Suppressor macrophage treated with lipopolysaccharide for 1 hour (primary cell): Measurements from ENCODE around the gene RAB25.
"Not testable (repeated sequence)": the region's sequence is repeated elsewhere in the genome, so short reads cannot be mapped to it uniquely, and the experiment has no call there.

Source experiments
- DNase-seq, 3 donors: peaks; one replicate each; pipeline ENCODE4 v3.0.0-alpha.2; 2020 to 2022

The RAB25 gene

GRCh38 chr1:156060937-156061636, at the start of gene RAB25:
RAB25 (plus strand) TSS chr1:156061160; CDS start chr1:156061401, 241 bp downstream.
- DNase-seq = no peak

DNA sequence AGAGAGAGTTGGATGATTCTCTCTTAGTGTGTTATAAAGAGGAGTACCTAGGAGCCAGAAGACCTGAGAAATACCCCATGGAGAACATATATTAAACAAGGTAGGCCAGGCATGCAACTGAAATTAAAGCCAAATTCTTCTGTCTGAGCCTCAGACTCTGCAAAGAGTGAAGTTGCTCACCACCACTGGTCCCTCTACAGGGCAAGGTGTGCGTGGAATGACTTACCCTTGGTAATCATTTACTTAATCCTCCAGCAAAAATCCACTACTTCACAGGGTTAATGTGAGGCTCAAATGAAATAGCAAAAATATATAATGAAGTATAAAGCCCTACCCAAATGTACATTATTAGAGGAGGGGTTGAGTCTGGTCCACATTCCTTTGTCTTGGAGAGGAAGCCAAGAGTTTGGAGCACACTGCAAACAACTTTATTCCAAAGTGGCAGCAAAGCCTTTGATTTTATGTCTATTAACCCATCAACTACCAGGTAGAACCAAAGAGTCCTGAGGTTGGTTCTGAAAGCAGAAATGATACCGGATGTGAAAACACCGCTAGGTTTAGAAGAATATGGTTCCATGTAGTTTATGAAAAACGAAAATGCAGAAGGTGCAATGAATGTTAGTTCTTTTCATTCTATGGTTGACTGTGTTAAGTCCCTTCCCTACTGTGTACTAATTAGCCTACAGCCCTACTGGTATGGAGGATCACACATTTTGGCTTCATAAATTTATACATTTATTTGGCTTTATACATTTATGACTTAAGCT, 48.7 kb upstream of the RAB25 start:
- no peak for DNase-seq

GRCh38 chr1:156014829-156015228, 46.1 kb upstream of the RAB25 start:
- DNase-seq = no peak

DNA sequence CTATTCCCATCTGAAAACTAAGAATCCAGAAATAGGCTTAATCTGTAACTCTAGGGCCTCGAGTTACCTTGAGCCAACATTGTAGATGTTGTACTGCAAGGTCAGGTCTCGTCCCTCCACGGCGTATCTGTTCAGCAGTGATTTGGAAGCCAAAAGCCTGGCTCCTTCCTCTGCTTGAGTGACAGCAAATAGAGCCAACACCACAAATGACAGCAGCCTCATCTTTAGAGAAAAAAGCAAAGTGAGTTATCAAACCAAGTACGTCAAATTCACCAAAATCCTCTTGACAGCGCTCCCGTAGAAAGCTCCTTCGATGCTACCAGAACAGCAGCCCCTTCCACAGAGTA, 41.0 kb upstream of the RAB25 start:
- no peak for DNase-seq

DNA sequence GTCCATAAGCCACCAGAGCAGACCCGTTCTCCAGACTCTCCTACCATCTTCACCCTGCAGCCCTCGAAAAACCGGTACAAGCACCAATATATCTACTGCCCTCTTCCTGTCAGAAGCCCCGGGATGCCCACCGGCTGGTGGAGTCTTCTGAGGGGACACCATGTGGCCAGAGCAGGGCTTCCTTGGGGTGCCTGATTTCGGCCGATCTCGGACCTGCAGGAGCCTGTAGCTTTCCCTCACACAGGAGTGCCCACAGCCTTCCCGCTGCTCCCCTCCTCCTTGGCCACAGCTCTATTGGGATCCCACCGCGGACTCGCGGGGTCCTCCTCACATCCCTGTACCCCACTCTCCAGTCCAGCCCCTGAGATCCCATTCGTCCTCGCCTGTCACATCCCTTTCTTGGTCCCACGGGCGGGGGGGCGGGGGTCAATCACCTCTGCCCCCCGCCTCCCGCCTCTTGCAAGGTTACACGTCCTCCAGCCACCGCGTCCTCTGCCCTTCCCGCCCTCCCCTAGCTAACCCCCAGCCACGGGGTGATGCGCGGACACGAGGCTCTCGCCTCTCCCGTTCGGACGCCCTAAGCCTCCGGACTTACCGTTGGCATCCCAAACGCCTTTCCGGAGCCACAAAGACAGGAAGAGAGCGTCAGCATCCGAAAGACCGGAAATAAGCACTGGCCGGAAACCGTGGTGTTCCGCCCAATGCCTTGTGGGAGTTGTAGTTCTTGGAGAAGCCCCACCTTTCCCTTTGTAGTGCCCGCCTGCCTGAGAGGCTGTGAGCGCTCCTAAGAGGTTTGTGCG, 40.5 kb upstream of the RAB25 start, which contains the start of gene SSR2:
TSS of gene SSR2 (minus strand) at position 659 of the 800 bp plus-strand sequence. CDS start 784 bp downstream, outside the sequence.
- peak; percentile 92 to 94 (median 93) for DNase-seq

DNA sequence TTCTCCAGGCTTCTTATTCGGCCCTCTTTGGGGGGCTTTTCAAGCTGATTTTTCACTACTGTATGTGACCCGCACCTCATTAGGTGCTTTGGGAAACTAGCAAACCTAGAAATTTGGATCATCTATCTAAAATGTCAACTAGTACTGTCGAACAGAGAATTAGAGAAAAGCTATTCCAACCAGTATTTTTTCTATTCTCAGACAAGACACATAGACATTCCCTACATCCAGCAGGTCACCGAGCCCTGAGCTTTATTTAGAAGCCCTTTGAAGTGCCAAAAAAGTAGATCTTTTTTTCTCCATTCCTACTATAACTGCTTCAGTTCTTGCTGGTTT, 39.9 kb upstream of the RAB25 start:
- DNase-seq = no peak

DNA sequence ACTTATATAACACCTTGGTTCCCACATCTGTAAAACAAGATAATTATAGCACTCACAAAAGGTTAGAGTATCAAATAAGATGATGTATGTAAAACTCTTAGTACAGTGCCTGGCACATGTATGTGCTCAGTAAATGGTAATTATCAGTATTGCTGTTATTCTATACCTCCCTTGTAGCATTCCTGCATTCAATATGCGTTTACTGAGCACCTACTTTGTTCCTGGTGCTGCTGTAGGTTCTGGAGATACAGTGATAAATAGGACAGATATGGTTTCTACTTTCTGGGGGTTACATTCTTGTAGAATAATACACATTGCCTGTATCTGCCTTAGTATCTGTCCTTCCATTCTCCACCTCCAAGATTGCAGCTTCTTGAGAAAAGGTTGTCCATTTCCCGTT, 39.0 kb upstream of the RAB25 start:
- no peak for DNase-seq

DNA sequence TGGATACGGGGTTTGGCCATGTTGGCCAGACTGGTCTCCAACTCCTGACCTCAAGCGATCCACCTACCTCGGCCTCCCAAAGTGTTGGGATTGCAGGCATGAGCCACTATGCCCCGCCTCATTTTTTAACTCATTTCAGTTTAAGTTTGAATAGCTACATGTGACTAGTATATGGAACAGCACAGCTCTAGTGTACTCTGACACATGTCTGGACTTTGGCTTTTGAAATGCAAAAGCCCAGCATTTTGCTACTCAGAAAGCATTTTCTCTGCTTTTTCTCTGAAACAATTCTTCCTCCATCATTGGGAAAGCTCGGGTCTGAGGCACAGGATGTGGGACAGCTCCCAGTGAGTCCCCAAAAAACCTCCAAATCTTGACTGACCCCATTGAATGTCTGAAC, 36.2 kb upstream of the RAB25 start:
- no peak for DNase-seq

DNA sequence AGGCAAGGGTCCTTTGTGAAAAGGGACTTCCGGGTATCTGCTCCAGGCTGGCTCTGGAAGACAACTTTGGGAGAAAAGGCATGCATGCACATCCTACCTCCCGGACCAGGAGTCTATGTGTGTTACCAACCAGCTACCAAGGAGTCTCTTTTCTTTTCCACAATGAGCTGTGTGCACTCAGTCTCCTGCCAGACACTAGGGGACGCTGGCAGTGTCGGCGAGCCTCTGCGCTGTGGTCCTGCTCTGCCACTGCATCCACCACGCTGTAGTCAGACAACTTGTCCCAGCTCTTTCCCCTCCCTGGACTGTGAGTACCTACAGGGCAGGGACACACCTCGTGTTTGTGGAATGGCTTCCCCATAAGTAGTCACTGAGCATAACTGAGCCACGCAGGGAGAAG, 35.1 kb upstream of the RAB25 start:
- DNase-seq = peak; percentile 55 to 72 (median 57)

GRCh38 chr1:156026588-156026987, 34.4 kb upstream of the RAB25 start:
- DNase-seq = no peak

GRCh38 chr1:156033011-156033410, 27.9 kb upstream of the RAB25 start:
- DNase-seq = peak in 1 of 3 donors; percentile 6

DNA sequence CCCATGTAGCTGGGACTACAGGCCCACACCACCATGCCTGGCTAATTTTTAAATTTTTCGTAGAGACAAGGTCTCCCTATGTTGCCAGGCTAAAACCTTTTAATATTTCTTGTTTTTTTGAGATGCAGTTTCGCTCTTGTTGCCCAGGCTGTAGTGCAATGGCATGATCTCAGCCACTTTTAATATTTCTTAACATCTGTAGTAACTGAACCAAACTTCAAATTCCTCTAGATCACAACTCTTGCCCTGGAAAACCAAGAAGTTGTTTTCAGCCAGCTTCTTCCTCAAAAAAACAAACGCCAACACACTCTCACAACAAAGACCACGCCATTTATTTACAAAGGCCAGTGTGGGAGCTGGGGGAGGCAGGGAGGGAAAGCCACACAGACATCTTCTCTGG, 26.0 kb upstream of the RAB25 start:
- DNase-seq = not testable (repeated sequence)

- DNase-seq = no peak
Observed at GRCh38 chr1:156042828-156043227, 18.1 kb upstream of the RAB25 start.

- DNase-seq = no peak
Observed at GRCh38 chr1:156045076-156045475, 15.9 kb upstream of the RAB25 start.

GRCh38 chr1:156048663-156049258, 12.2 kb upstream of the RAB25 start:
- DNase-seq = no peak

DNA sequence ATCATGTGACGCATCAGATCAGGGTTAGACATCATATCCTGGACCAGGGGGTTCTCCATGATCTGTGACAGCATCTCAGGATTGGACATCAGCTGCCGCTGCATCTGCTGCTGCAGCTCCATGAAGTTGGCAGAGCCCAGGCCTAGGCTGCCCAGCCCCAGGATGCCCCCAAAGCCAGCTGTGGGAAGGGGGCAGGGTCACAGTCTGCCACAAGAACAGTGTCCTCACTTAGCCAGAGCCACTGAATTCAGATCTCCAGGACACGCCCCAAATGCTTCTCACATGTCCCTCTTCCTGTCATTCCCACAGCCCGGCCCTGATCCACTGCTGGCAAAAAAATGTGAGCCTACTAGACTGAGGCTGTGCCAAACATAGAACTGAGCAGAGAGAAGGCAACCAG, 10.6 kb upstream of the RAB25 start:
- DNase-seq = no peak

DNA sequence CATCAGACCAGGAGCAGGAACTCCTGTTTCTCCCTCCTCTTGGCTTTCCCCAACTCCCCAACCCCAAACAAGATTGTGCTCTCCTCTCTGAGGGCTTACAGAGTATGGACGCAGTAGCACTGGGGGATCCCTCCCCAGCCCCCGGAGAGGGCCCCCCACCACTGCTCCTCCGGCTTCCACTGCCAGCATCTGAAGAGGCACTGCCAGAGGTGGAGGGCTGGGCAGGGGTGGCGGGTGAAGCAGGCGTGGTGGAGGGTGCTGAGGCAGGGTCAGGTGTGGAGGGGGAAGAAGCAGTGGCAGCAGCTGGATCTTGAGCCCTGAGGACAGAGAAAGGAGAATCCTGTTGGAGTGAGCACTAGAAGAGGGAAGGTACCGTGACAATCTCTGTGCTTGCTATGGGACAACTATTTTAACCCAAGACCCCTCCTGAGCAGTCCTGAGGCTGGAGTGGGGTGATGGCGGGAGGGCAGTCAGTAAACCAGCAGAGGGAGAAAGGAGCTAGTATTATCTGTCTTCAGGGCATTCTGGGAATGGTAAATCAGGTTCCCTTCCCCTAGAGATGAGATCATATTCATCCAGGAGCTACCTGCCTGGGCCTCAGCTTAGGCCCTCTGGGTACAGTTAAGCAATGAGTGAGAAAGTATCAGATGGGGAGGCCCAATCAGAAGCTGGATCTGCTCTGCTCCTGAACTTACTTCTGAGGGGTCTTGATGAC, 9.8 kb upstream of the RAB25 start:
- no peak for DNase-seq

DNA sequence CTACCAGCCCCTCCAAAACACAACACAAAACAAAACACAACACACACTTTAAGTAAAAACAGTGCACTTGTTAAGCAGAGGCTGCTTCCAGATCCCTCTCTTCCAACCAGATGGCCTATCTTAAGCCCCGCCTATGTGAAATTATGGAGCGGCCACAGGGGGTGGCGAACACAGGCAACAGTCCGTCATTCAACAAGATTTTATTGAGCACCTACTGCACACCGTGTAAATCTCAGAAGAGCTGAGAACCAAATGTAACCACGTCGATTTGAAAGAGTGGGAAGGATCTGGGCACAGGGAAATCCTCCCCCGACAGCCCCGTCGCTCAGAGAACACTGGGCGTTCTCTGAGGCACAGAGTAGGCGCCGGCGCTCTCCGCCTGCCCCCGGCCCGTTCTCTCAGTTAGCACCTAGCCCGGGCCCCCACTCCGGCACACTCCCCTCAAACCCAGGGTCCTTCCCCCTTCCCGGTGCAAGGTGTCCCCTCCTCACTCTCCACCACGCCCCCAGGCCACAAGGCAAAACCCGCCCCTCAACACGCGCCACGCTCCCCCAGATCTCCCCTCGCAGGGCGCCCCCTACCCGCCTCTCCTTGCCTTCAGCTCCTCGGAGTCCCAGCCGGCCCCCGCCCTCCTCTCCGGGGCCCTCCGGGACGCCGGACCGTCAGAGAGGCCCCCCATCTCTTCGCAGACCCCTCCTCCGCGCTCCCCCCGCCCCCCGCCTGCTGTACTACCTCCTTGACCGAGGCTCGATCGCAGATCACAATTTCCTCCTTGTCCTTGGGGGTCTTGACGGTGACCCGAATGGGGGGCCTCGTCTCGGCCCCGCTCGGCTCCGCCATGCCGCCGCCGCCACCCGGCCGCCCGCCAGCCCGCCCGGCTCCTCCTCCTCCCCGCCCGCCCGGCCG, 7.8 kb upstream of the RAB25 start:
- peak; percentile 78 to 79 (median 79) for DNase-seq

- DNase-seq = peak; percentile 88 to 97 (median 93)
Observed at GRCh38 chr1:156053768-156054499, 7.0 kb upstream of the RAB25 start, which contains the start of gene UBQLN4. UBQLN4 (minus strand) TSS chr1:156053798; CDS start chr1:156053701, 97 bp downstream.

GRCh38 chr1:156054500-156055280, 6.3 kb upstream of the RAB25 start, which contains the start of gene LAMTOR2:
LAMTOR2 (plus strand) TSS chr1:156054782; CDS start chr1:156054890, 108 bp downstream.
- peak; percentile 98 to 99 (median 99) for DNase-seq
